Kasumi-1 (cell line): ENCODE results near the gene EDN1.
"Not testable (repeated sequence)": the region's sequence is repeated elsewhere in the genome, so short reads cannot be mapped to it uniquely, and the experiment has no call there.

Experiments used
- DNase-seq, 2 experiments: peaks; one replicate each; lab custom pipeline; 2025; lab: John Stamatoyannopoulos, UW

Gene EDN1

DNA sequence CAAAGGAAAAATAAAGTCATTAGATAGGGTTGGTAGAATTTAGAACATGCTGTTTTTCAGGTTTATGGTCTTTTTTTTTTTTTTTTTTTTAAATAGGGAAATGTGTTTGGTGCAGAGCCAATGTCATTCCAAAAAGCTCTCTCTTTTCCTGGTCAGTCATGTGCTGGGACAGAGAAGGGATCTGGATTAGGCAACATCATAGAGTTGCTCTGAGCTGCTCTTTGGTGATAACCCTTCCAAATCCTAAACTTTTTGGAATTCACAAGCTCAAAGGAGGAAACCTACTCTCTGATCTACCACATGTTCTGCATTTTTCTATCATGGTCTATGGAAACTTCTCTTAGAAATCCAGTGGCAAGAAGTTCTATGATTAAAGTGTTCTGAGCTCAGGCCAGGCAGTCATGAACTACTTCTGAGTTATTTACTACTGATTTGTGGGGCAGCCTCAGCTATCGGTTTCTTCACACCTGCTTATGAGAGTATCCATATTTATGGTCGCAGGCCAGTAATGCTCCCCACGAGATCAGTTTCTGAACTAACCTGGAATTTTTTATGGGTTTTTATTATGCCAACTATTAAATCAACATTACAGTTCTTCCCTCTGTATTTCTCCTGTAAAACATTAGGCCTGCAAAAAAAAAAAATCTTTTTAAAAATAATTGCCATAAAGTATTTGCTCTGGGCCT lies 4.8 kb downstream of the EDN1 start:
- DNase-seq = no peak

DNA sequence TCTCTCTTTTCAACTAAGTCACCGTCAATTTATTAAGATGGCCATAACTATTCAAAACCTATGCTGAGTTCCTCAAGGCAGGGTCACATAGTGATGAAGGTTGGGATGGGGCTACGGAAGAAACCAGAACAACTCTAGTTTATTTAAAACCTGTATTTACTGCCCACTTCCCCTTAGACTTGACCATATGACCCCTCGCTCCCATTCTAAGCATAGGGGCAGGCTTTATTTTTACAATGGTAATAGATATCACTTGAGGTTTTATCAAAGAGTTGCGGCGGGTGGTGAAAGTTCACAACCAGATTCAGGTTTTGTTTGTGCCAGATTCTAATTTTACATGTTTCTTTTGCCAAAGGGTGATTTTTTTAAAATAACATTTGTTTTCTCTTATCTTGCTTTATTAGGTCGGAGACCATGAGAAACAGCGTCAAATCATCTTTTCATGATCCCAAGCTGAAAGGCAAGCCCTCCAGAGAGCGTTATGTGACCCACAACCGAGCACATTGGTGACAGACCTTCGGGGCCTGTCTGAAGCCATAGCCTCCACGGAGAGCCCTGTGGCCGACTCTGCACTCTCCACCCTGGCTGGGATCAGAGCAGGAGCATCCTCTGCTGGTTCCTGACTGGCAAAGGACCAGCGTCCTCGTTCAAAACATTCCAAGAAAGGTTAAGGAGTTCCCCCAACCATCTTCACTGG lies 5.5 kb downstream of the EDN1 start:
- DNase-seq = no peak

GRCh38 chr6:12296255-12296573 lies 6.1 kb downstream of the EDN1 start:
- no peak for DNase-seq

DNA sequence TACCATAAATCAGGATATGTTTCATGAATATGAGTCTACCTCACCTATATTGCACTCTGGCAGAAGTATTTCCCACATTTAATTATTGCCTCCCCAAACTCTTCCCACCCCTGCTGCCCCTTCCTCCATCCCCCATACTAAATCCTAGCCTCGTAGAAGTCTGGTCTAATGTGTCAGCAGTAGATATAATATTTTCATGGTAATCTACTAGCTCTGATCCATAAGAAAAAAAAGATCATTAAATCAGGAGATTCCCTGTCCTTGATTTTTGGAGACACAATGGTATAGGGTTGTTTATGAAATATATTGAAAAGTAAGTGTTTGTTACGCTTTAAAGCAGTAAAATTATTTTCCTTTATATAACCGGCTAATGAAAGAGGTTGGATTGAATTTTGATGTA lies 6.4 kb downstream of the EDN1 start:
- DNase-seq = no peak

GRCh38 chr6:12297363-12298016 lies 7.3 kb downstream of the EDN1 start:
- DNase-seq = no peak

DNA sequence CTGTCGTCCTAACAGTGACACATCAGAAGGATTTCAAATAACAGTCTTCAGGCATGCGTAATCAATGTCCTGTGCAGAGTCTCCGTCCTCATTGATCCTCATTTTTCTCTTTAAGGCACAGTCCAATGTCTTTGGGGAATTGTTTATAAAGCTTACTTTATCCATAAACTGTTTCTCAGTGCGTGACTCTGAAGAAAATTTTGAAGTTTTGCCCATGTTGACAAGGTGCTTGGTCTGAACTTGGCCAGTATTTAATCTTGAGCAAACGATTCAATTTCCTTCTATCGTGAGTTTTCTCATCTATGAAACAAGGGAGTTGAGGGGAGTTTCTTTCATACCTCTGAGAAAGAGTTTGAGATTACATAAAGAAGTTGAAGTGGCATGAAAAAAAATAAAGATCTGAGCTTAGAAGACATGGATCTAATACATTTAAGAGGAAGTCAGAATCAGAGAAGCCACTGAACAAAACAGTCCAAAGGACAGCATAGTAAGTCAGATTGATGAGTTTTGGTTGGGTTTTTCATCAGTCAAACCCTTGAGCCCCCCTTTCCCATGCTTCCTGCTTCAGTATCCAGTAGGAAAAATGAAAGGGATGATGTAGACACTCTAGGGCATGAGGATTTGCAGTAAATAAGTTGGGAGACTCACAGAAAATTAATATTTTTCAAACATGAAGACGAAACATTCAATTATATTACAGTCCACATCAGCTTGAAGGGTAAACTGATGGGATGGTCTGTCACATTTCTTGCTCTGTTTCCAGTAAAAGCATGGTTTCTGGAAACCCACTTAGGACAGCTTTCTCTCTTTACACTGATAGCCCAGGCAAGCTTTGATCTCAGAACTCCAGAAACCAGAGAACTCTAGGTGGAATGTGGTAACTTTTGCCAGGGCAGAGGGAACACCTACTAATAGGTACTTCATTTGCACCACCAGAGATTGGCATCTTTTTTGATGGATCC lies 8.1 kb downstream of the EDN1 start:
- no peak for DNase-seq

DNA sequence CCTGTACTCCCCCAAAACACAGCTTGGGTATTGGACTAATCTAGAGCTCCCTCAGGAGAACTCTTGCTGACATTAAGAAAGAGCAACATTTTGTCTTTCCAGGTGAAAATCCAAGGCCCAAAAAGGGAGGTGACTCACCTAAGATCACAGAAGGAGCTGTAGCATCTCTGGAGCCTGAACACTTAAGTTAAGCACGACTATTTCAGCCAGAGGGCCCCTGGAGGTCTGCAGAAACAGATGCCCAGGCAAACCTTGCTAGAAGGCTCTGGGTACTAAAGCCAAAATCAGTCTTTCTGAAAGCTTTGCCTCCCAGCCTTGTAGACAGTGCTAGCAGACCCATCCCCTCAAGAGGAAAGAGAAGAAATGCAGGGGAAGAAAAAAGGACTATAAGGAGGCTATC lies 8.8 kb downstream of the EDN1 start:
- DNase-seq = no peak

DNA sequence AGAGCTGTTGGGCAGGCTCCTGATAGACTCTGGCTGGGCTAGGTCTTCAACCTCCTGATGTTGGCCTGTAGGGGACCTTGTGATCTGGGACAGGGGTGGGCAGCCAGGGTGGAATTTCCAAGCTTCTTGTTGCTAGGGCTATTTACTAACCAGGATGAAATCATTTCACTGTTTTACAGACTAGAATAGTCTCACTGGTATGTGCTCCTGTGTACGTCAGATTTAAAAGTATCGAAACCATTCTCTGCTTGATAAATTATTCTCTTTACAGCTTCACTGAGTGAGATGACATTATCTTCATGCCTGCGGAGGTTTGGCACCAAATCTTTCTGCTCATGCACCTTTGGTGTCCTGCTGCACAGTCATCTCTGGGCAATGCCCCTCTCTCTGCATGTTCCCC lies 10.9 kb downstream of the EDN1 start:
- DNase-seq = no peak

GRCh38 chr6:12304487-12304886 lies 14.3 kb downstream of the EDN1 start:
- no peak for DNase-seq

DNA sequence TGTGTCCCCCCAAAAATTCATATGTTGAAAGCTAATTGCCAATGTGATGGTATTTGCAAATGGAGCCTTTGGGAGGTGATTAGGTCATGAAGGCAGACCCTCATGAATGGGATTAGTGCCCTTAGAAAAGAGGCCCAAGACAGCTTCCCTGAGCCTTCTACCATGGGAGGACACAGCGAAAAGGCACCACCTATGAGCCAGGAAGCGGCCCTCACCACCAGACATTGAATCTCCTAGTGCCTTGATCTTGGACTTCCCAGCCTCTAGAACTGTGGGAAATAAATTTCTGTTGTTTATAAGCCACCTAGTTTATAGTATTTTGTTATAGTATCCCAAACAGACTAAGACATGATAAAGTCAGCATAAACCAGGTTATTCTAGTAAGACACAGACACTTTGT lies 18.9 kb downstream of the EDN1 start:
- DNase-seq = no peak

- DNase-seq = no peak
Observed at GRCh38 chr6:12311106-12311505, 20.9 kb downstream of the EDN1 start.

- no peak for DNase-seq
Observed at GRCh38 chr6:12312736-12313135, 22.6 kb downstream of the EDN1 start.

DNA sequence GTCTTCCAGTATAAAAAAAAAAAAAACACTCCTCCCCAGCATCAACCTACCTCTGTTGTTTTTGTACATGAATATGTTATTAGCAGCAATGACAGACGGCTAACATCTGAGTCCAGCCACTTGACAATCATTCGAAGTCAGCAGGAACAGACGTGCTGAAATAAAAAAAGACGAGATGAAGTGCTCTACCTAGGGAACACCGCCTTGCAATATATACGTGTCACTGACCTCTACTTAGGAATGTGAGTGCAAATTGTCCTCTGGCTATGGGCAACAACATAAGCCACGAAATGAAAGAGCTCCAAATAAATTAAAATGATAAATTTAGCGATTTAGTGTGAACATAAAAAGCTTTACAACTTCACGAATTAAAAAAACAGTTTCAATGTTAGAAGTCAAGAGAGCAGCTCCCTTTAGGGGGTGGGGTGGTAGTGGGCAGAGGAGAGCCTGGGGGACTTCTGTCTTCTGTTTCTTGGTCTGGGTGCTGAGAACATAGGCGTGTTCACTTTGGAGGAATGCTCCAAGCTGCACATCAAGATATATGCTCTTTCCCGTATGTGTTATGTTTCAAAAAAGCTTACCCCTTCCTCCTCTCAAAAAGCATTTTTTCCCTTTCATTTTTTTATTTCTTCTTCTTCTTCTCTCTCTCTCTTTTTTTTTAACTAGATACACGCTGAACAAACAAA lies 23.3 kb downstream of the EDN1 start:
- DNase-seq = no peak

- DNase-seq = no peak
Observed at GRCh38 chr6:12313992-12314589, 23.9 kb downstream of the EDN1 start.

- DNase-seq = no peak
Observed at GRCh38 chr6:12314751-12315150, 24.6 kb downstream of the EDN1 start.

- no peak for DNase-seq
Observed at GRCh38 chr6:12315292-12316081, 25.3 kb downstream of the EDN1 start.

GRCh38 chr6:12318749-12319148 lies 28.6 kb downstream of the EDN1 start:
- no peak for DNase-seq

DNA sequence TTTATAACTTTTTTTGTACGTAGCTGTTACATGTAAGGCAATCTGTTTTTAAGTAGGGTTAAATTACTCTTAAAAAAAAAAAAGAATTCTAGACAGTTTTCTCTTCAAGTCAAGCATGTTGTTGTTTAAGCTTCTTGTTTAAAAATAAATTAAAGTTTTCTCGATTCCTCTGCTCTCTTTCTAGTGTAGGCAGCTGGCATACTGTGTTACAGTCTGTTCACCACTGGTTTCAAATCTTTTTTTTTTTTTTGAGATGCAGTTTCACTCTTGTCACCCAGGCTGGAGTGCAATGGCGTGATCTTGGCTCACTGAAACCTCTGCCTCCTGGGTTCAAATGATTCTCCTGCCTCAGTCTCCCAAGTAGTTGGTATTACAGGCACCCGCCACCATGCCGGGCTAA lies 29.9 kb downstream of the EDN1 start:
- DNase-seq = not testable (repeated sequence)

- no peak for DNase-seq
Observed at GRCh38 chr6:12324099-12324498, 33.9 kb downstream of the EDN1 start.

DNA sequence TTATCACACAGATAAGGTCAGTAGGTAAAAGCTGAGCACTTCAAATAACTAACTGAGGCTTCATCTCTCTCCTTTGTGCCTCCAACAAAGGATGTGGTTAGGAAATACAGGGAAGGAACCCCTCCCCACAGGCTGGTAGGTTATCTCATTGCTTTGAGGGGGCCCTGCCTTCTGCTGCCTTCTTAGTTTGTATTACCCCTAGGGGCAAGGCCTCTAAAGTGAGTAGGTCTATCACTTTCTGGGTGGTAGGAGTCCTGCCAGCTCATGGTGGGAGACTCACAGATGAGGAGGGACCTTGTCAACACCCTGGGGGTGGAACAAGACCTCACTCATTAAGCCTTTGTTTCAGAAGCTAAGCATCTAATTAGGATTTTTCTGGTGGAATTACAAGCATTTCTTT lies 34.6 kb downstream of the EDN1 start:
- DNase-seq = no peak

DNA sequence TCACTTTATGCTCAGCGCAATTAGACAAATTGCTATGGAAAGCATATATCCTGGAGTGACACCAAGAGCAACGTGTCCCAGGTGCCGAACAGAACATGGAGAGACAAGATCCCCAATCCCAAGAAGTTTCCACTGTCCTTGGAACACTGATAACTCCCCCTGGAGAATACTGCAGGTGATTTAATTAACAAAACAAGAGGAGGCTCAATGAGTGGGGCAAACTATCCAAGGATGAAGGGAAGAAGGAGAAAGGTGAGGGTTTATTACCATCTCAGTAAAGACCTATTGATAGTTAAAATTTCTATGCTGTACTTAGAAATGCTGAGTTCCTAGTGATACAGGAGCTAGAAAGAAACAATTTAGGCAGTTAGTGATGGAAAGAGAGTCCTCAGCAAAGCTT lies 35.7 kb downstream of the EDN1 start:
- DNase-seq = no peak
